NCI-H2107 treated with DMSO at 0.1 percent for 48 hours (cell line): ENCODE data around the gene IGFBP3.

Source experiments
- DNase-seq: peaks from one replicate; lab custom pipeline; 2025; ENCODE audit not compliant: unreplicated experiment; lab: John Stamatoyannopoulos, UW

Gene IGFBP3

GRCh38 chr7:45874408-45875131, 46.5 kb downstream of the IGFBP3 start:
- DNase-seq = no peak

GRCh38 chr7:45873355-45873754, 47.7 kb downstream of the IGFBP3 start:
- no peak for DNase-seq

- DNase-seq = no peak
These were observed 48.1 kb downstream of the IGFBP3 start, which contains the start of gene CCDC201 for GRCh38 chr7:45873035-45873354. CCDC201 (minus strand) TSS chr7:45873082; CDS start chr7:45873007, 75 bp downstream.

- no peak for DNase-seq
These were observed 48.7 kb downstream of the IGFBP3 start for GRCh38 chr7:45872116-45873034.

- no peak for DNase-seq
These were observed 51.6 kb downstream of the IGFBP3 start for GRCh38 chr7:45869426-45869825.

- DNase-seq = no peak
These were observed 53.6 kb downstream of the IGFBP3 start for GRCh38 chr7:45867471-45867870.

GRCh38 chr7:45865594-45866410, 55.3 kb downstream of the IGFBP3 start:
- no peak for DNase-seq

- DNase-seq = no peak
These were observed 57.4 kb downstream of the IGFBP3 start for GRCh38 chr7:45863715-45864114.
